Smooth muscle cell (in vitro differentiated cells): ENCODE data around the gene CXCL16. TPM values are rescaled to one million over a fixed set of nuclear protein-coding genes. Genes with fewer than 3 reads are reported as not detected.

Source experiments
- DNase-seq: peaks from one replicate; lab custom pipeline; 2025; ENCODE audit not compliant: unreplicated experiment; lab: John Stamatoyannopoulos, UW
- H2AFZ ChIP-seq: fragments of 200-600 bp; sonication (generic); 2 replicates; pipeline ENCODE4 v1.6.0; 2016; ENCODE audit warnings: antibody characterized with exemption, low read depth, mild to moderate bottlenecking
- H3F3A ChIP-seq: fragments of 200-600 bp; sonication (generic); 2 replicates; pipeline ENCODE4 v1.6.0; 2017; ENCODE audit warnings: antibody characterized with exemption, low read depth
- H3K27ac ChIP-seq: fragments of 200-600 bp; sonication (generic); 2 replicates; pipeline ENCODE4 v1.5.1; 2016; ENCODE audit warnings: low read depth, mild to moderate bottlenecking
- H3K27me3 ChIP-seq: fragments of 200-600 bp; sonication (generic); 2 replicates; pipeline ENCODE4 v1.6.1; 2016; ENCODE audit warnings: low read depth, mild to moderate bottlenecking
- H3K36me3 ChIP-seq: fragments of 200-600 bp; sonication (generic); 2 replicates; pipeline ENCODE4 v1.5.1; 2016; ENCODE audit warnings: low read depth
- H3K4me1 ChIP-seq: fragments of 200-600 bp; sonication (generic); 2 replicates; pipeline ENCODE4 v1.5.1; 2016; ENCODE audit warnings: low read depth
- H3K4me2 ChIP-seq: fragments of 200-600 bp; sonication (generic); 2 replicates; pipeline ENCODE4 v1.6.0; 2016; ENCODE audit warnings: mild to moderate bottlenecking
- H3K4me3 ChIP-seq: fragments of 200-600 bp; sonication (generic); 2 replicates; pipeline ENCODE4 v1.5.1; 2016; ENCODE audit warnings: mild to moderate bottlenecking
- H3K79me2 ChIP-seq: fragments of 200-600 bp; sonication (generic); 2 replicates; pipeline ENCODE4 v1.6.0; 2016; ENCODE audit warnings: low read depth, mild to moderate bottlenecking
- H3K9ac ChIP-seq: fragments of 200-600 bp; sonication (generic); 2 replicates; pipeline ENCODE4 v1.6.0; 2016; ENCODE audit warnings: low read depth
- H3K9me3 ChIP-seq: fragments of 200-600 bp; sonication (generic); replicated peaks from 2 replicates; pipeline ENCODE4 v1.5.1; 2016; ENCODE audit warnings: low read depth
- H4K20me1 ChIP-seq: fragments of 200-600 bp; sonication (generic); 2 replicates; pipeline ENCODE4 v1.6.0; 2016; ENCODE audit warnings: low read depth
- WGBS: methylation state at CpG from one replicate; pipeline ENCODE4 v1.1.7; 2016; ENCODE audit warnings: low lambda C conversion rate; 5-methylcytosine and 5-hydroxymethylcytosine counted together
- polyA plus RNA-seq: library from polyadenylated mRNA; unstranded; fragments of >200 nt; fragmentation: Nextera tagmentation; extraction: Ambion mirVana; gene quantifications from 2 replicates; pipeline ENCODE4 v1.2.1, GENCODE V29; 2016
- total RNA-seq: library from RNA; depleted of rRNA; stranded (reverse); fragments of >200 nt; gene quantifications from 2 replicates; pipeline ENCODE4 v1.2.3, GENCODE V29; 2014
- TF ChIP-seq, protein P1 (sequence below): fragments of 200-600 bp; sonication (generic); IDR thresholded peaks from 2 replicates; pipeline ENCODE4 v1.5.1; 2017; ENCODE audit warnings: borderline replicate concordance, mild to moderate bottlenecking, antibody characterized with exemption; ENCODE audit not compliant: insufficient read depth, poor library complexity, severe bottlenecking

CXCL16 gene
- total and polyA plus RNA-seq, 2 experiments from 2014 or later: 2.3 to 3.2 TPM

DNA sequence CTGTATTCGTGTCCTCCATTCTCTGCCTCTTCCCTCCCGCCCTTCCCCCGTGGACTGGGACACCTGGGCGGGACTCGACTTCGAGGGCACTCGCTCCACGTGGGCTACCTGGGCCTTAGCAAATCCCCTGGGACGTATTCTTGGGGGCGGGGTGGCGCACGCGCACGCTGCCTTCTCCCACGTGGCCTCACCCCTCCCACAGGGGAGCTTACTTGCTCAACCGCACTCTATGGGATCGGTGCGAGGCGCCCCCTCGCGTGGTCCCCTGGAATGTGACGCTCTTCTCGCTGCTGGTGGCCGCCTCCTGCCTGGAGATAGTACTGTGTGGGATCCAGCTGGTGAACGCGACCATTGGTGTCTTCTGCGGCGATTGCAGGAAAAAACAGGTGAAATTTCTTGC, 42.9 kb upstream of the CXCL16 start:
- Histone ChIP-seq H3K9me3 (no peaks in the 10 kb centered on the region), H3K9ac (no peak overlapping the region), H3K4me1 (peaks cover 10% of the 10 kb centered on the region), H2AFZ (no peak overlapping the region), H3K4me3 (no peak overlapping the region), H3K79me2 (no peaks in the 10 kb centered on the region), H3K27me3 (peaks cover 11% of the 10 kb centered on the region), H3F3A (no peaks in the 10 kb centered on the region), H3K36me3 (no peaks in the 10 kb centered on the region), H3K4me2 (no peak overlapping the region), H3K27ac (no peak overlapping the region), H4K20me1 (no peaks in the 10 kb centered on the region)
- DNase-seq: no peak
- WGBS: 58% methylated on average over 22 of the region's 28 CpGs
- TF ChIP-seq, protein P1, sequence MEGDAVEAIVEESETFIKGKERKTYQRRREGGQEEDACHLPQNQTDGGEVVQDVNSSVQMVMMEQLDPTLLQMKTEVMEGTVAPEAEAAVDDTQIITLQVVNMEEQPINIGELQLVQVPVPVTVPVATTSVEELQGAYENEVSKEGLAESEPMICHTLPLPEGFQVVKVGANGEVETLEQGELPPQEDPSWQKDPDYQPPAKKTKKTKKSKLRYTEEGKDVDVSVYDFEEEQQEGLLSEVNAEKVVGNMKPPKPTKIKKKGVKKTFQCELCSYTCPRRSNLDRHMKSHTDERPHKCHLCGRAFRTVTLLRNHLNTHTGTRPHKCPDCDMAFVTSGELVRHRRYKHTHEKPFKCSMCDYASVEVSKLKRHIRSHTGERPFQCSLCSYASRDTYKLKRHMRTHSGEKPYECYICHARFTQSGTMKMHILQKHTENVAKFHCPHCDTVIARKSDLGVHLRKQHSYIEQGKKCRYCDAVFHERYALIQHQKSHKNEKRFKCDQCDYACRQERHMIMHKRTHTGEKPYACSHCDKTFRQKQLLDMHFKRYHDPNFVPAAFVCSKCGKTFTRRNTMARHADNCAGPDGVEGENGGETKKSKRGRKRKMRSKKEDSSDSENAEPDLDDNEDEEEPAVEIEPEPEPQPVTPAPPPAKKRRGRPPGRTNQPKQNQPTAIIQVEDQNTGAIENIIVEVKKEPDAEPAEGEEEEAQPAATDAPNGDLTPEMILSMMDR: no peak

DNA sequence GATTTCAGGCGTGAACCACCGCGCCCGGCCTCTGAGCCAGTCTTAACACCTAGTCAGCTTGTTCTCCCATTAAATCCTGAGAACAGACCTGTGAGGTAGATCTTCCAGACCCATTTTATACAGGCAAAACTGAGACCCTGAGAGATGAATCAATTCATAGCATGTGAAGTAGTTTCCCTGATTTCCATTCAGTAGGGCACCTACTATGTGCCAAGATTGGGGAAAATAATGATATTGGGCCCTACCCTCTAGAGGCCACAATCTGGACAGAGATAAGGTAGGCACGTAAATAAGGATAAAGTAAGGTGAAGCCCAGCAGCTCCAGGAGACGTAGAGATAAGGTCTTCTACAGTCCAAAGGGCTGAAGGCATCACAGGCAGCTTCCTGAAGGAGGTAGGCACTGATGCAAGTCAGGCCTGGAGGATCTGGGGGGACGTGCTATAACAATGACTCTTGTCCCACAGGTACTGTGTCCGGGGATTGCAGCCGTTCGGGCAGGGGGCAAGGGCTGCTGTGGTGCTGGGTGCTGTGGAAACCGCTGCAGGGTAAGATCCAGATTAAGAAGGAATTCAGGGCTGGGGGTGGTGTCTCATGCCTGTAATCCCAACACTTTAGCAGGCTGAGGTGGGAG, 40.7 kb upstream of the CXCL16 start:
- Histone ChIP-seq H3K4me1 (no peaks in the 10 kb centered on the region), H3K4me3 (no peak overlapping the region), H3F3A (no peaks in the 10 kb centered on the region), H3K79me2 (no peaks in the 10 kb centered on the region), H3K4me2 (no peak overlapping the region), H3K27ac (no peak overlapping the region), H3K36me3 (no peaks in the 10 kb centered on the region), H4K20me1 (no peaks in the 10 kb centered on the region), H3K27me3 (peaks cover 11% of the 10 kb centered on the region), H2AFZ (no peak overlapping the region), H3K9ac (no peak overlapping the region), H3K9me3 (no peaks in the 10 kb centered on the region)
- DNase-seq: no peak
- TF ChIP-seq, protein P1: no peak
- 90% methylated on average over 11 of the region's 11 CpGs for WGBS

DNA sequence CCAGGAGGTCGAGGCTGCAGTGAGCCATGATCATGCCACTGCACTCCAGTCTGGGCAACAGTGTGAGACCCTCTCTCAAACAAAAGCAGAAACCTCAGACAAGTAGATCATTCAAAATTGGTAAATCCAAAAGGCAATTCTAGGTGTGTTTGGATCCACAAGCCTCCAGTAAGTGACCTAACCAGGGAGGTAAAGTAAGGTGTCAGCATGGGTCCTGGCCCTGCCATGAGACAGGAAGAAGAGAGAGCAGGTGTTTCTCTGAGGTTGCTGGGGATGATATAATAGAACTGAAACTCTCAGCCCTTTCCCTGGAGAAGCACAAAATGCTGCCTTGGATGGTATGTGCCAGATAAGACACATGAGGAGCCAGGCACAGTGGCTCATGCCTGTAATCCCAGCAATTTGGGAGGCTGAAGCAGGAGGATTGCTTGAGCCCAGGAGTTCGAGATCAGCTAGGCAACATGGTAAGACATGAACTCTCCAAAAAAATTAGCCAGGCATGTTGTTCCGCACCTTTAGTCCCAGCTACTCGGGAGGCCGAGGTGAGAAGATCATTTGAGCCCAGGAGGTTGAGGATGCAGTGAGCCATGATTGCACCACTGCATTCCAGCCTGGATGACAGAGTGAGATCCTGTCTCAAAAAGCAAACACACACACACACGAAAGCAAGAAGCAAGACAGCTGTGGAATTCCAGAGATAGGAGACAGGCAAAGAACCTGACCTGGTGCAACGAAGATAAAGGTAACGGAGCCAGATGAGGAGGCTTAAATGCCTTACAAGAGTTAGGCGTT, 38.4 kb upstream of the CXCL16 start:
- TF ChIP-seq, protein P1: no peak
- Histone ChIP-seq H3F3A (no peaks in the 10 kb centered on the region), H3K27ac (no peak overlapping the region), H3K36me3 (no peaks in the 10 kb centered on the region), H3K4me2 (no peak overlapping the region), H3K27me3 (peaks cover 16% of the 10 kb centered on the region), H3K4me1 (no peaks in the 10 kb centered on the region), H3K4me3 (no peak overlapping the region), H4K20me1 (no peaks in the 10 kb centered on the region), H3K79me2 (no peaks in the 10 kb centered on the region), H2AFZ (no peak overlapping the region), H3K9me3 (no peaks in the 10 kb centered on the region), H3K9ac (no peak overlapping the region)
- no peak for DNase-seq
- WGBS: 67% methylated on average over 9 of the region's 9 CpGs
